H1 (cell line): Measurements from ENCODE around the gene SCG2. TPM values are rescaled to one million over a fixed set of nuclear protein-coding genes. Genes with fewer than 3 reads are reported as not detected.

Source experiments
- CTCF ChIA-PET: fragments of 300-600 bp; sonication (Branson Sonifier 250); formaldehyde crosslinking; loops from one replicate; lab custom pipeline; 2021; ENCODE audit not compliant: partially characterized antibody; lab: Charles Lee
- POLR2A ChIA-PET: fragments of 300-600 bp; sonication (Branson Sonifier 250); formaldehyde crosslinking; loops from one replicate; lab custom pipeline; 2021; ENCODE audit warnings: inconsistent platforms; ENCODE audit not compliant: partially characterized antibody; lab: Charles Lee
- DNase-seq, 2 experiments: peaks; one replicate each; pipeline versions ENCODE4 v3.0.0 to v3.0.0-alpha.2; 2010 to 2022; ENCODE audit warnings: low spot score in 2 of 2, low read depth in 1 of 2, mixed read lengths in 1 of 2
- FAIRE-seq: peaks from 2 replicates; lab custom pipeline; 2011; peaks lifted over from hg19 to GRCh38; lab: Jason Lieb, UNC
- H2AFZ ChIP-seq: 2 replicates; pipeline ENCODE4 v1.8.1; 2012; ENCODE audit warnings: low read length, inconsistent platforms
- H2AK5ac ChIP-seq: 2 replicates; pipeline ENCODE4 v1.6.1; 2013; ENCODE audit warnings: low read depth, low read length
- H2BK120ac ChIP-seq: replicated peaks from 2 replicates; pipeline ENCODE3; 2013; ENCODE audit warnings: low read depth, low read length, inconsistent platforms
- H2BK12ac ChIP-seq: 2 replicates; pipeline ENCODE4 v1.6.1; 2013; ENCODE audit warnings: low read depth, low read length
- H2BK15ac ChIP-seq: 2 replicates; pipeline ENCODE4 v1.6.1; 2013; ENCODE audit warnings: low read length
- H2BK20ac ChIP-seq: 2 replicates; pipeline ENCODE4 v1.6.1; 2013; ENCODE audit warnings: low read length
- H2BK5ac ChIP-seq: 2 replicates; pipeline ENCODE4 v1.6.1; 2013; ENCODE audit warnings: low read depth, low read length
- H3K14ac ChIP-seq: 2 replicates; pipeline ENCODE4 v1.6.1; 2013; ENCODE audit warnings: inconsistent platforms; ENCODE audit not compliant: insufficient read length
- H3K18ac ChIP-seq: 2 replicates; pipeline ENCODE4 v1.6.1; 2013; ENCODE audit warnings: low read length; ENCODE audit errors: extremely low read depth
- H3K23ac ChIP-seq: 2 replicates; pipeline ENCODE4 v1.6.1; 2013; ENCODE audit warnings: inconsistent platforms; ENCODE audit not compliant: insufficient read length
- H3K23me2 ChIP-seq: 2 replicates; pipeline ENCODE4 v1.6.1; 2013; ENCODE audit warnings: low read depth, low read length
- H3K27ac ChIP-seq: 2 replicates; pipeline ENCODE4 v1.6.1; 2011; ENCODE audit warnings: low read depth, low read length, inconsistent platforms
- H3K27me3 ChIP-seq, 4 experiments: replicated peaks in 1 of 4; 1 replicate in 1 of 4; 2 replicates in 3 of 4; pipeline versions ENCODE4 v1.6.1 to v1.8.1; 2011 to 2013; ENCODE audit warnings: low read length in 3 of 4, mild to moderate bottlenecking in 3 of 4, inconsistent platforms in 2 of 4, mixed read lengths in 2 of 4, moderate library complexity in 1 of 4; ENCODE audit not compliant: control insufficient read depth in 3 of 4, insufficient read depth in 3 of 4; ENCODE audit errors: extremely low read depth in 1 of 4
- H3K36me3 ChIP-seq, 4 experiments: 2 replicates each; pipeline versions ENCODE4 v1.6.1 to v1.8.1; 2011 to 2013; ENCODE audit warnings: mild to moderate bottlenecking in 4 of 4, low read length in 3 of 4, moderate library complexity in 2 of 4, control low read depth in 1 of 4, inconsistent platforms in 1 of 4; ENCODE audit not compliant: insufficient read depth in 4 of 4, control insufficient read depth in 2 of 4
- H3K4ac ChIP-seq: replicated peaks from 2 replicates; pipeline ENCODE3; 2013; ENCODE audit warnings: low read length, low read depth, mixed read lengths, inconsistent platforms; ENCODE audit not compliant: insufficient read length
- H3K4me1 ChIP-seq, 4 experiments: replicated peaks in 1 of 4; 1 replicate in 1 of 4; 2 replicates in 3 of 4; pipeline versions ENCODE4 v1.6.1 to v1.8.1; 2011 to 2013; ENCODE audit warnings: low read length in 3 of 4, inconsistent platforms in 2 of 4, mixed read lengths in 1 of 4; ENCODE audit not compliant: insufficient read depth in 4 of 4, control insufficient read depth in 3 of 4
- H3K4me2 ChIP-seq, 2 experiments: 2 replicates each; pipeline versions ENCODE4 v1.6.1 to v1.8.1; 2011 to 2013; ENCODE audit warnings: low read depth in 2 of 2, low read length in 2 of 2, control low read depth in 1 of 2, inconsistent platforms in 1 of 2, mild to moderate bottlenecking in 1 of 2; ENCODE audit not compliant: insufficient read depth in 1 of 2
- H3K4me3 ChIP-seq, 4 experiments: fragments of 200-600, 300-600 bp in 1 of 4; sonication (generic), shearing (Covaris generic), sonication (Bioruptor Twin) in 1 of 4; 2 replicates each; pipeline versions ENCODE4 v1.5.1 to v1.8.1; 2011 to 2016; ENCODE audit warnings: low read length in 4 of 4, low read depth in 3 of 4, control low read depth in 2 of 4, inconsistent platforms in 2 of 4, mild to moderate bottlenecking in 2 of 4, mixed read lengths in 1 of 4, moderate library complexity in 1 of 4; ENCODE audit not compliant: insufficient read depth in 2 of 4; ENCODE audit errors: extremely low read depth in 1 of 4
- H3K56ac ChIP-seq: replicated peaks from 2 replicates; pipeline ENCODE3; 2013; ENCODE audit warnings: low read depth, mild to moderate bottlenecking, mixed read lengths, low read length, inconsistent platforms; ENCODE audit not compliant: insufficient read length
- H3K79me1 ChIP-seq: 2 replicates; pipeline ENCODE4 v1.6.1; 2013; ENCODE audit warnings: low read depth, low read length, control low read depth
- H3K79me2 ChIP-seq, 2 experiments: 2 replicates each; pipeline versions ENCODE4 v1.6.1 to v1.8.1; 2012 to 2013; ENCODE audit warnings: low read length in 2 of 2, mild to moderate bottlenecking in 2 of 2, inconsistent platforms in 1 of 2; ENCODE audit not compliant: insufficient read depth in 2 of 2, control insufficient read depth in 1 of 2
- H3K9ac ChIP-seq, 4 experiments: replicated peaks in 1 of 4; 1 replicate in 1 of 4; 2 replicates in 3 of 4; pipeline versions ENCODE4 v1.6.1 to v1.8.1; 2011 to 2013; ENCODE audit warnings: low read depth in 3 of 4, low read length in 3 of 4, control low read depth in 2 of 4, mild to moderate bottlenecking in 2 of 4, moderate library complexity in 2 of 4, inconsistent platforms in 1 of 4; ENCODE audit errors: extremely low read depth in 1 of 4
- H3K9me3 ChIP-seq, 2 experiments: 2 replicates each; pipeline versions ENCODE4 v1.6.1 to v1.8.1; 2012 to 2013; ENCODE audit warnings: mild to moderate bottlenecking in 2 of 2, moderate library complexity in 2 of 2, control low read depth in 1 of 2, inconsistent platforms in 1 of 2, low read depth in 1 of 2, low read length in 1 of 2, mixed read lengths in 1 of 2; ENCODE audit not compliant: insufficient read depth in 2 of 2
- H4K20me1 ChIP-seq, 2 experiments: replicated peaks in 1 of 2; 2 replicates each; pipeline versions ENCODE3 to v1.8.1; 2011 to 2013; ENCODE audit warnings: inconsistent platforms in 2 of 2, low read length in 2 of 2, mild to moderate bottlenecking in 1 of 2; ENCODE audit not compliant: insufficient read depth in 2 of 2, control insufficient read depth in 1 of 2
- H4K5ac ChIP-seq: 2 replicates; pipeline ENCODE4 v1.6.1; 2013; ENCODE audit warnings: low read length, low read depth, mixed read lengths, inconsistent platforms; ENCODE audit not compliant: insufficient read length
- H4K8ac ChIP-seq: 2 replicates; pipeline ENCODE4 v1.8.0; 2013; ENCODE audit warnings: mild to moderate bottlenecking, moderate library complexity, low read length, inconsistent platforms; ENCODE audit not compliant: insufficient read depth; ENCODE audit errors: extremely low read depth
- H4K91ac ChIP-seq: replicated peaks from 2 replicates; pipeline ENCODE3; 2013; ENCODE audit warnings: low read length, mixed read lengths, inconsistent platforms; ENCODE audit not compliant: insufficient read length
- CBX8 ChIP-seq: fragments of 300-800, 300-1000 bp; sonication (generic); IDR thresholded peaks from 2 replicates; pipeline ENCODE4 v1.7.1; 2016; ENCODE audit warnings: low read depth, low read length, borderline replicate concordance
- EGR1 ChIP-seq: IDR thresholded peaks from 2 replicates; pipeline ENCODE4 v1.6.1; 2011; ENCODE audit warnings: low read depth, low read length, borderline replicate concordance
- EP300 ChIP-seq, 2 experiments: IDR thresholded peaks; 1 replicate in 1 of 2; 2 replicates in 1 of 2; pipeline ENCODE4 v1.6.1; 2011 to 2012; ENCODE audit warnings: low read depth in 2 of 2, low read length in 2 of 2, mild to moderate bottlenecking in 2 of 2, borderline replicate concordance in 1 of 2, inconsistent platforms in 1 of 2, moderate library complexity in 1 of 2
- HDAC6 ChIP-seq: IDR thresholded peaks from one replicate; pipeline ENCODE4 v1.7.1; 2012; ENCODE audit warnings: low read depth, mild to moderate bottlenecking, inconsistent platforms, low read length, moderate library complexity
- MAFK ChIP-seq: IDR thresholded peaks from 2 replicates; pipeline ENCODE4 v1.6.1; 2012; ENCODE audit warnings: low read depth, mild to moderate bottlenecking, improper control_type of control experiment, low read length
- NANOG ChIP-seq: IDR thresholded peaks from 2 replicates; pipeline ENCODE4 v1.6.1; 2011; ENCODE audit warnings: low read length, low read depth, mild to moderate bottlenecking, inconsistent platforms; ENCODE audit not compliant: insufficient read depth, poor library complexity, severe bottlenecking
- RXRA ChIP-seq: IDR thresholded peaks from 2 replicates; pipeline ENCODE4 v1.6.1; 2011; ENCODE audit warnings: low read depth, mild to moderate bottlenecking, low read length, moderate library complexity; ENCODE audit not compliant: insufficient read depth
- SP4 ChIP-seq: IDR thresholded peaks from 2 replicates; pipeline ENCODE4 v1.6.1; 2012; ENCODE audit warnings: low read length, inconsistent platforms
- SUZ12 ChIP-seq: fragments of 200-600 bp; sonication (generic); IDR thresholded peaks from 2 replicates; pipeline ENCODE4 v1.6.1; 2012; ENCODE audit warnings: mild to moderate bottlenecking, inconsistent platforms, low read length, moderate library complexity, mixed read lengths
- TAF7 ChIP-seq: optimal IDR thresholded peaks from 2 replicates; pipeline ENCODE3; 2011; ENCODE audit warnings: low read depth, mild to moderate bottlenecking, inconsistent platforms, low read length, moderate library complexity, borderline replicate concordance
- TEAD4 ChIP-seq: IDR thresholded peaks from 2 replicates; pipeline ENCODE4 v1.6.1; 2012; ENCODE audit warnings: low read depth, low read length, inconsistent platforms, mixed read lengths
- WGBS, 2 experiments: shearing (Covaris generic) in 1 of 2; methylation state at CpG; one replicate each; pipeline versions ENCODE4 v1.1.6 to v1.1.7; 2013 to 2015; ENCODE audit warnings: low lambda C conversion rate in 2 of 2, mixed read lengths in 2 of 2, inconsistent platforms in 1 of 2, low coverage in 1 of 2, missing lambda C conversion rate in 1 of 2; ENCODE audit not compliant: insufficient replicate concordance in 2 of 2, insufficient coverage in 1 of 2, insufficient read length in 1 of 2; ENCODE audit errors: extremely low coverage in 1 of 2, missing lambda C conversion rate in 1 of 2; 5-methylcytosine and 5-hydroxymethylcytosine counted together
- polyA plus RNA-seq, 7 experiments: library from polyadenylated mRNA; depleted of rRNA in 3 of 7; stranded (reverse) in 5 of 7; unstranded in 2 of 7; fragments of >200 nt in 5 of 7; fragments of 200-250 nt in 2 of 7; gene quantifications; 1 replicate in 5 of 7; 2 replicates in 1 of 7; 4 replicates in 1 of 7; pipeline versions ENCODE4 v1.2.1 to v1.2.3, GENCODE V29; 2011 to 2013; ENCODE audit warnings: missing spikeins in 2 of 7, mixed read lengths in 2 of 7
- total RNA-seq: library from RNA; stranded (reverse); fragmentation: NEBNext Ultra II Directional; extraction: Animal tissue kit (Norgen Biotek cat#: 25700); gene quantifications from 2 replicates; pipeline ENCODE4 v1.2.1, GENCODE V29; 2021

Gene SCG2
- total and polyA plus RNA-seq, 2 of the 8 experiments (the other 6 are each of a cell fraction or from before 2014, with no cell fraction given): 0.54 to 1.0 TPM

DNA sequence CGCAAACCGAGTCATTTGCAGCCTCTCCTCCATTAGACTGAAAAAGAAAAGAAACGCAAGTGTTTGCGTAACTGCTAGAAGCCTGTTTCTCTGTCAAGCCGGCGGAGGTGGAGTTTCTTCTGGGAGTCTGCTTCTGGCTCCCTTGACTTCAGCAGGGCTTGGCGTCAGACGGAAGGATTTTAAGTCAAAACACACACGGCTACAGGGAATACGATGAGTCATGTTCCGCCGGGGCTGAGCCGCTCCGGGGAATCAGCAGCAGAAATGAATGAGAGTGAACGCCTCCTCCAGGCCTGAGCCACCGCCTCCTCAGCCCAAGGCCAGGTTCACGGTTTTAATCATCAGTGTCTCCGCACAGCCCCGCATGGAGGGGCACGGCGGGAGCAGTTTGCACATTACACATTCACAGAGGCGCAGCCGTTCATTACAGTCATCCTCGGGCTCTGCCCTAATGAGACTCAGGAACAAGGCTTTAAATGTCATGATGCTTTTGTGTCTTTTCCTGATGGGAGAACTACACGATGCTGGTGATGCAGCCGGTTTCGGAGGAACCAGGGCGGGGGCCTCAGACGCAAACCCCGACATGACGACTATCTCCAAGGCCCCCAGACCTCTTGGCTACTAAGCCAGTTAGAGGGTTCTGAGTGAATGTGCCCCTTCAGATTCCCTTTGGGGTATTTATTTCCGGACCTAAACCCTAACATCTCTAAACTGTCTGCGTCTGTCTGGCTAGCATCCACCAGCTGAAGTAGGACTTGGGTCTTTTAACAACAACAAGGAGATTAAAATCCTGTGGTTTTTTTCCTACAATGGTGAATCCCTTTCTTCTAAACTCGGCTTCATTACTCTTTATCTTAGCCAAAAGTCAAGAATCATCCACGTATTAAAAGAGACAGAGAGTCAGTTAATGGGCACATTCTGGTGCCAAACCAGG lies 11.1 kb upstream of the SCG2 start:
- Histone ChIP-seq H4K20me1 (peaks cover 6 to 13% of the 10 kb centered on the region in 2 experiments), H2BK15ac (no peak overlapping the region), H2BK5ac (no peak overlapping the region), H3K56ac (no peak overlapping the region), H2BK20ac (no peak overlapping the region), H3K4me1 (peaks cover 0 to 12% (median 5%) of the 10 kb centered on the region in 4 experiments; a peak in 5 of 7 replicates), H4K5ac (no peak overlapping the region), H3K9me3 (no peaks in the 10 kb centered on the region), H3K18ac (no peak overlapping the region), H3K14ac (no peak overlapping the region), H2BK12ac (no peak overlapping the region), H3K27ac (no peak overlapping the region), H3K23me2 (no peaks in the 10 kb centered on the region; the same call in 1 of the 2 replicates), H2BK120ac (no peak overlapping the region), H3K4ac (no peak overlapping the region), H3K36me3 (no peaks in the 10 kb centered on the region), H3K4me3 (peak overlapping the region; percentile 9 to 49 (median 30); a peak in 6 of 8 replicates), H2AK5ac (no peak overlapping the region), H3K23ac (no peak overlapping the region), H4K8ac (no peak overlapping the region), H3K9ac (no peak overlapping the region), H2AFZ (no peak overlapping the region), H3K27me3 (peaks cover 42 to 61% (median 58%) of the 10 kb centered on the region in 4 experiments), H3K79me1 (no peaks in the 10 kb centered on the region), H3K79me2 (no peaks in the 10 kb centered on the region), H4K91ac (no peak overlapping the region), H3K4me2 (peak overlapping the region; percentile 72 to 73)
- CTCF ChIA-PET: interaction anchor here (0.6 to 1.7 kb wide), 3 partner anchors 26 to 152 kb away, joined by 3 to 4 read pairs (median 3); no protein-coding TSS in a partner anchor
- FAIRE-seq (peak; percentile 76), DNase-seq (peak; percentile 58 to 60)
- 19% methylated on average over 35 of the region's 35 CpGs; no CpG with 5 or more reads in 1 of the 2 experiments for WGBS, 2 experiments
- POLR2A ChIA-PET: interaction anchor here (0.9 kb wide), 1 partner anchor 15 kb away, joined by 3 read pairs; no protein-coding TSS in a partner anchor
- TF ChIP-seq HDAC6 (no peak), RXRA (no peak), EGR1 (no peak), EP300 (IDR thresholded peaks at IDR 0.05; ENCODE audit: borderline replicate concordance in 1 of 2, low read depth in 2 of 2, low read length in 2 of 2) (no peak), TAF7 (no peak), SUZ12 (peak; percentile 35; the same call in 1 of the 2 replicates), TEAD4 (no peak), NANOG (no peak), SP4 (no peak), CBX8 (no peak), MAFK (peak; percentile 83; the same call in 1 of the 2 replicates)
